Chondrocyte (in vitro differentiated cells): ENCODE results near the gene BBS1. TPM values are rescaled to one million over a fixed set of nuclear protein-coding genes. Genes with fewer than 3 reads are reported as not detected.
"Not testable (repeated sequence)": the region's sequence is repeated elsewhere in the genome, so short reads cannot be mapped to it uniquely, and the experiment has no call there.

Experiments
- DNase-seq: peaks from one replicate; pipeline ENCODE4 v3.0.0; 2021; ENCODE audit warnings: mixed read lengths, low spot score
- H3K27ac Mint-ChIP-seq: one replicate; pipeline ENCODE4 v1.8.0; 2021; ENCODE audit warnings: mild to moderate bottlenecking, moderate library complexity, mixed read lengths; ENCODE audit not compliant: unreplicated experiment
- H3K27me3 Mint-ChIP-seq: 2 replicates; pipeline ENCODE4 v1.8.0; 2021; ENCODE audit warnings: low read depth, mixed read lengths
- H3K36me3 Mint-ChIP-seq: 2 replicates; pipeline ENCODE4 v1.8.0; 2021; ENCODE audit warnings: low read depth, mixed read lengths
- H3K4me1 Mint-ChIP-seq: 2 replicates; pipeline ENCODE4 v1.8.0; 2021; ENCODE audit warnings: low read depth, mild to moderate bottlenecking, mixed read lengths
- H3K4me3 Mint-ChIP-seq: one replicate; pipeline ENCODE4 v1.8.0; 2021; ENCODE audit warnings: mild to moderate bottlenecking, moderate library complexity, mixed read lengths; ENCODE audit not compliant: unreplicated experiment
- H3K9me3 Mint-ChIP-seq: 2 replicates; pipeline ENCODE4 v1.8.0; 2021; ENCODE audit warnings: low read depth, mixed read lengths
- CTCF ChIP-seq: fragments of 200-600 bp; sonication (generic); IDR thresholded peaks from 2 replicates; pipeline ENCODE4 v1.5.0; 2021; ENCODE audit warnings: antibody characterized with exemption, mild to moderate bottlenecking, moderate library complexity
- total RNA-seq: library from RNA; stranded (reverse); gene quantifications from 3 replicates; pipeline ENCODE4 v1.2.1, GENCODE V29; 2021

The BBS1 gene
- total RNA-seq, 1 donor from 2014 or later, result 20.6 TPM

GRCh38 chr11:66532784-66533183 is 22.3 kb downstream of the BBS1 start:
- H3K27ac Mint-ChIP-seq, result no peak overlapping the region
- H3K9me3 Mint-ChIP-seq, result no peaks in the 10 kb centered on the region
- H3K36me3 Mint-ChIP-seq, result peaks cover 11% of the 10 kb centered on the region
- H3K4me3 Mint-ChIP-seq, result no peak overlapping the region
- no peak for DNase-seq
- H3K27me3 Mint-ChIP-seq, result no peaks in the 10 kb centered on the region
- TF ChIP-seq CTCF, result no peak
- no peaks in the 10 kb centered on the region for H3K4me1 Mint-ChIP-seq

- Mint-ChIP-seq H3K9me3 (no peaks in the 10 kb centered on the region), H3K27ac (no peak overlapping the region), H3K36me3 (peaks cover 25% of the 10 kb centered on the region), H3K27me3 (no peaks in the 10 kb centered on the region), H3K4me3 (no peak overlapping the region), H3K4me1 (peaks cover 16% of the 10 kb centered on the region)
- TF ChIP-seq CTCF, result no peak
- no peak for DNase-seq
These were observed 28.9 kb downstream of the BBS1 start for GRCh38 chr11:66539170-66539869.

GRCh38 chr11:66539870-66540213 is 29.4 kb downstream of the BBS1 start:
- DNase-seq, result no peak
- Mint-ChIP-seq H3K36me3 (peaks cover 25% of the 10 kb centered on the region), H3K9me3 (no peaks in the 10 kb centered on the region), H3K4me3 (no peak overlapping the region), H3K27ac (no peak overlapping the region), H3K27me3 (no peaks in the 10 kb centered on the region), H3K4me1 (peaks cover 17% of the 10 kb centered on the region)
- TF ChIP-seq CTCF, result no peak

- H3K4me3 Mint-ChIP-seq, H3K27ac Mint-ChIP-seq, H3K9me3 Mint-ChIP-seq, H3K27me3 Mint-ChIP-seq, DNase-seq: not testable (repeated sequence)
- Mint-ChIP-seq H3K36me3 (peaks cover 25% of the 10 kb centered on the region), H3K4me1 (peaks cover 23% of the 10 kb centered on the region)
These were observed 30.2 kb downstream of the BBS1 start for GRCh38 chr11:66540598-66540997.

- peaks cover 28% of the 10 kb centered on the region for H3K4me1 Mint-ChIP-seq
- no peaks in the 10 kb centered on the region for H3K9me3 Mint-ChIP-seq
- no peak for TF ChIP-seq CTCF
- DNase-seq, result no peak
- peaks cover 21% of the 10 kb centered on the region for H3K36me3 Mint-ChIP-seq
- H3K27ac Mint-ChIP-seq, result no peak overlapping the region
- no peaks in the 10 kb centered on the region for H3K27me3 Mint-ChIP-seq
- no peak overlapping the region for H3K4me3 Mint-ChIP-seq
These were observed 31.5 kb downstream of the BBS1 start for GRCh38 chr11:66541892-66542291.

- Mint-ChIP-seq H3K27ac (no peak overlapping the region), H3K9me3 (no peaks in the 10 kb centered on the region), H3K4me3 (no peak overlapping the region), H3K36me3 (peaks cover 19% of the 10 kb centered on the region), H3K27me3 (no peaks in the 10 kb centered on the region), H3K4me1 (peaks cover 28% of the 10 kb centered on the region)
- no peak for DNase-seq
- TF ChIP-seq CTCF, result no peak
These were observed 31.9 kb downstream of the BBS1 start for GRCh38 chr11:66542362-66542761.
